IPS-15b (cell line): Measurements from ENCODE around the gene BCAS3.
A peak's percentile ranks its signal among the peaks of the same experiment; 100 is the strongest.

Experiments
- H3K27me3 ChIP-seq: one replicate; pipeline ENCODE4 v1.6.1; 2013; ENCODE audit warnings: low read length; ENCODE audit not compliant: control insufficient read depth, insufficient read depth
- H3K36me3 ChIP-seq: one replicate; pipeline ENCODE4 v1.6.1; 2013; ENCODE audit warnings: low read length; ENCODE audit not compliant: control insufficient read depth, insufficient read depth
- H3K4me1 ChIP-seq: one replicate; pipeline ENCODE4 v1.6.1; 2013; ENCODE audit warnings: mild to moderate bottlenecking, low read length; ENCODE audit not compliant: control insufficient read depth, insufficient read depth
- H3K4me3 ChIP-seq: one replicate; pipeline ENCODE4 v1.5.1; 2013; ENCODE audit warnings: low read depth, low read length
- H3K9ac ChIP-seq: one replicate; pipeline ENCODE4 v1.6.1; 2013; ENCODE audit warnings: low read depth, mild to moderate bottlenecking, low read length
- H3K9me3 ChIP-seq: one replicate; pipeline ENCODE4 v1.6.1; 2013; ENCODE audit warnings: mild to moderate bottlenecking, low read length; ENCODE audit not compliant: control insufficient read depth, insufficient read depth

BCAS3 gene

GRCh38 chr17:61284746-61285145 is 607.1 kb downstream of the BCAS3 start:
- Histone ChIP-seq H3K27me3 (peaks cover 3% of the 10 kb centered on the region), H3K9me3 (no peaks in the 10 kb centered on the region), H3K4me3 (no peak overlapping the region), H3K4me1 (peaks cover 18% of the 10 kb centered on the region), H3K36me3 (no peaks in the 10 kb centered on the region), H3K9ac (no peak overlapping the region)

GRCh38 chr17:61285526-61286320 is 608.1 kb downstream of the BCAS3 start:
- Histone ChIP-seq H3K36me3 (no peaks in the 10 kb centered on the region), H3K4me1 (peaks cover 18% of the 10 kb centered on the region), H3K9ac (no peak overlapping the region), H3K4me3 (no peak overlapping the region), H3K27me3 (peaks cover 3% of the 10 kb centered on the region), H3K9me3 (no peaks in the 10 kb centered on the region)

GRCh38 chr17:61286449-61286848 is 608.8 kb downstream of the BCAS3 start:
- H3K9ac ChIP-seq = no peak overlapping the region

GRCh38 chr17:61289408-61290385 is 612.0 kb downstream of the BCAS3 start:
- H3K4me1 ChIP-seq = peaks cover 20% of the 10 kb centered on the region
- no peak overlapping the region for H3K4me3 ChIP-seq
- peak overlapping the region; percentile 26 for H3K9ac ChIP-seq
- H3K9me3 ChIP-seq = no peaks in the 10 kb centered on the region
- H3K36me3 ChIP-seq = no peaks in the 10 kb centered on the region
- peaks cover 3% of the 10 kb centered on the region for H3K27me3 ChIP-seq

More at GRCh38 chr17:61286449-61286848, 608.8 kb downstream of the BCAS3 start:
- H3K4me1 ChIP-seq = peaks cover 18% of the 10 kb centered on the region
- peaks cover 3% of the 10 kb centered on the region for H3K27me3 ChIP-seq
- no peak overlapping the region for H3K4me3 ChIP-seq
- no peaks in the 10 kb centered on the region for H3K36me3 ChIP-seq
- H3K9me3 ChIP-seq = no peaks in the 10 kb centered on the region

- Histone ChIP-seq H3K9ac (no peak overlapping the region), H3K36me3 (no peaks in the 10 kb centered on the region), H3K27me3 (peaks cover 3% of the 10 kb centered on the region), H3K4me3 (no peak overlapping the region), H3K4me1 (peaks cover 2% of the 10 kb centered on the region), H3K9me3 (no peaks in the 10 kb centered on the region)
Observed at GRCh38 chr17:61291451-61292285, 614.0 kb downstream of the BCAS3 start.

GRCh38 chr17:61294286-61294685 is 616.6 kb downstream of the BCAS3 start:
- Histone ChIP-seq H3K4me3 (no peak overlapping the region), H3K9me3 (no peaks in the 10 kb centered on the region), H3K9ac (no peak overlapping the region), H3K36me3 (no peaks in the 10 kb centered on the region), H3K27me3 (no peaks in the 10 kb centered on the region), H3K4me1 (peaks cover 2% of the 10 kb centered on the region)

GRCh38 chr17:61294777-61295176 is 617.1 kb downstream of the BCAS3 start:
- Histone ChIP-seq H3K27me3 (no peaks in the 10 kb centered on the region), H3K4me1 (peaks cover 2% of the 10 kb centered on the region), H3K9me3 (no peaks in the 10 kb centered on the region), H3K36me3 (no peaks in the 10 kb centered on the region), H3K9ac (no peak overlapping the region), H3K4me3 (no peak overlapping the region)

- no peaks in the 10 kb centered on the region for H3K9me3 ChIP-seq
- H3K27me3 ChIP-seq = no peaks in the 10 kb centered on the region
- H3K4me3 ChIP-seq = no peak overlapping the region
- H3K36me3 ChIP-seq = no peaks in the 10 kb centered on the region
- no peak overlapping the region for H3K9ac ChIP-seq
- H3K4me1 ChIP-seq = peaks cover 2% of the 10 kb centered on the region
Observed at GRCh38 chr17:61296058-61296457, 618.4 kb downstream of the BCAS3 start.

- H3K9ac ChIP-seq = no peak overlapping the region
- H3K36me3 ChIP-seq = no peaks in the 10 kb centered on the region
- no peaks in the 10 kb centered on the region for H3K27me3 ChIP-seq
- H3K4me3 ChIP-seq = no peak overlapping the region
- H3K4me1 ChIP-seq = no peaks in the 10 kb centered on the region
- H3K9me3 ChIP-seq = no peaks in the 10 kb centered on the region
Observed at GRCh38 chr17:61299517-61300513, 622.2 kb downstream of the BCAS3 start.

GRCh38 chr17:61302953-61303816 is 625.5 kb downstream of the BCAS3 start:
- no peaks in the 10 kb centered on the region for H3K36me3 ChIP-seq
- H3K27me3 ChIP-seq = no peaks in the 10 kb centered on the region
- peaks cover 5% of the 10 kb centered on the region for H3K4me1 ChIP-seq
- H3K9ac ChIP-seq = no peak overlapping the region
- H3K9me3 ChIP-seq = no peaks in the 10 kb centered on the region
- no peak overlapping the region for H3K4me3 ChIP-seq
